LNCAP (cell line): Measurements from ENCODE around the gene CLIC3.

Experiments used
- TF ChIP-seq, protein P1 (sequence below): fragments of 450-650 bp; IDR thresholded peaks from 2 replicates; pipeline ENCODE4 v1.5.1; 2017; ENCODE audit warnings: mild to moderate bottlenecking

Gene CLIC3

DNA sequence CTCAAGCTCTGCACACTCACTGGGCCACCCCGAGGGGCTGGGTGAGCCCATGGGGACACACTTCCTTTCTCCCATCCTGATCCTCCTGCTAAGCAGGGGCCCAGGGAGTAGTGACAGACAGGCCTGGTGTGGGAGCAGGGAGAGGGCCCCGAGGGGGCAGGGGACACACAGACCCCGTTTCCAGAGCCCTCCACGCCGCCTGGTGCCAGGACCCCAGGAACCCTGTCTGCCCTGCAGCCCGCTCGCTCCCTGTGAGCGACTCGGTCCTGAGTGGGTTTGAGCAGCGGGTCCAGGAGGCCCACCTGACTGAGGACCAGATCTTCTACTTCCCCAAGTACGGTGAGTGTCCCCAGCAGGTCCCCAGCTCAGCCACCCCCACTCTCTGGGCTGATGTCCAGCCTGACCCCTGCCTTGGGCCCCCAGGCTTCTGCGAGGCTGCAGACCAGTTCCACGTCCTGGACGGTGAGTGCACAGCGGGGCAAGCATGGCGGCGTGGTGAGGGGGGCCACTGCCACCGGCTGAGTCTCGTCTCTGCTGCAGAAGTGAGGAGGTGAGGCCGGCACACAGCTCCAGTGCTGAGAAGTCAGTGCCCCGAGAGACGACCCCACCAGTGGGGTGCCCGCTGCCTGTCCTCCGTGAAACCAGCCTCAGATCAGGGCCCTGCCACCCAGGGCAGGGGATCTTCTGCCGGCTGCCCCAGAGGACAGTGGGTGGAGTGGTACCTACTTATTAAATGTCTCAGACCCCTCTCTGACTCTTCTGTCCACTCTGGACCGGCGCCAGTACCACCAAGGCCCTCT lies 49.9 kb downstream of the CLIC3 start:
- TF ChIP-seq, protein P1, sequence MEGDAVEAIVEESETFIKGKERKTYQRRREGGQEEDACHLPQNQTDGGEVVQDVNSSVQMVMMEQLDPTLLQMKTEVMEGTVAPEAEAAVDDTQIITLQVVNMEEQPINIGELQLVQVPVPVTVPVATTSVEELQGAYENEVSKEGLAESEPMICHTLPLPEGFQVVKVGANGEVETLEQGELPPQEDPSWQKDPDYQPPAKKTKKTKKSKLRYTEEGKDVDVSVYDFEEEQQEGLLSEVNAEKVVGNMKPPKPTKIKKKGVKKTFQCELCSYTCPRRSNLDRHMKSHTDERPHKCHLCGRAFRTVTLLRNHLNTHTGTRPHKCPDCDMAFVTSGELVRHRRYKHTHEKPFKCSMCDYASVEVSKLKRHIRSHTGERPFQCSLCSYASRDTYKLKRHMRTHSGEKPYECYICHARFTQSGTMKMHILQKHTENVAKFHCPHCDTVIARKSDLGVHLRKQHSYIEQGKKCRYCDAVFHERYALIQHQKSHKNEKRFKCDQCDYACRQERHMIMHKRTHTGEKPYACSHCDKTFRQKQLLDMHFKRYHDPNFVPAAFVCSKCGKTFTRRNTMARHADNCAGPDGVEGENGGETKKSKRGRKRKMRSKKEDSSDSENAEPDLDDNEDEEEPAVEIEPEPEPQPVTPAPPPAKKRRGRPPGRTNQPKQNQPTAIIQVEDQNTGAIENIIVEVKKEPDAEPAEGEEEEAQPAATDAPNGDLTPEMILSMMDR, result no peak

DNA sequence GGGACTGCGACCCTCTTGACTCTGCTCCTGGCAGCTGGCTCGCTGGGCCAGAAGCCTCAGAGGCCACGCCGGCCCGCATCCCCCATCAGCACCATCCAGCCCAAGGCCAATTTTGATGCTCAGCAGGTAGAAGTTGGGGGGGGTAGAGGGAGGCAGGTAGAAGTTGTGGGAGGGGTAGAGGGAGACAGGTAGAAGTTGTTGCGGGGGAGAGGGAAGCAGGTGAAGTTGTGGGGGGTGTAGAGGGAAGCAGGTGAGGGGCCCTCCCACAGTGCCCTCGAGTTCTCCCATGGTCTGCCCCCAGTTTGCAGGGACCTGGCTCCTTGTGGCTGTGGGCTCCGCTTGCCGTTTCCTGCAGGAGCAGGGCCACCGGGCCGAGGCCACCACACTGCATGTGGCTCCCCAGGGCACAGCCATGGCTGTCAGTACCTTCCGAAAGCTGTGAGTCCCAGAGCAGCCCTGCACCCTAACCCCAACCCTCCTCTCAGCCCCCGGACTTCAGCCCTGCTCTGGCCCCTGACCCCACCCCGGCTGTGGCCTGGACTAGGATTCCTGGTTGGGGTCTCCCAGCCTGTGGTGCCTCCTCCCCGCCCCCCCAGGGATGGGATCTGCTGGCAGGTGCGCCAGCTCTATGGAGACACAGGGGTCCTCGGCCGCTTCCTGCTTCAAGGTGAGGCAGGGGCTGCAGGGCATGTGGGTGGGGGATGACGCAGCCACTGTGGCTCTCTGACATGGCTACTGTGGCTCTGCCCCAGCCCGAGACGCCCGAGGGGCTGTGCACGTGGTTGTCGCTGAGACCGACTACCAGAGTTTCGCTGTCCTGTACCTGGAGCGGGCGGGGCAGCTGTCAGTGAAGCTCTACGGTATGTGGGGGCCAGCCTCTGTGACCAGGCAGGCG lies 50.8 kb downstream of the CLIC3 start:
- TF ChIP-seq, protein P1, result no peak
